Stimulated activated CD4-positive, alpha-beta T cell treated with anti-CD3 and anti-CD28 coated beads, Interleukin-4, amount 100 ng/mL, for 4 hours (primary cell): Measurements from ENCODE around the gene DDX3X.
"Not testable (repeated sequence)": the region's sequence is repeated elsewhere in the genome, so short reads cannot be mapped to it uniquely, and the experiment has no call there.

Source experiments
- DNase-seq, 2 experiments: peaks; one replicate each; pipeline ENCODE4 v3.0.0-alpha.2; 2020

Gene DDX3X

GRCh38 chrX:41332005-41332404 is 2.0 kb upstream of the DDX3X start:
- no peak for DNase-seq

GRCh38 chrX:41332408-41333002 is 1.5 kb upstream of the DDX3X start:
- peak in 1 of 2 experiments; percentile 18 for DNase-seq

GRCh38 chrX:41333003-41333743 is 789 bp upstream of the DDX3X start:
- peak; percentile 79 to 82 for DNase-seq

GRCh38 chrX:41334363-41335197 is 618 bp downstream of the DDX3X start:
- DNase-seq, result peak; percentile 63 to 70

GRCh38 chrX:41335198-41335957 is 1.4 kb downstream of the DDX3X start:
- DNase-seq, result no peak

- DNase-seq, result no peak
These were observed 2.0 kb downstream of the DDX3X start for GRCh38 chrX:41335958-41336331.

GRCh38 chrX:41336447-41336846 is 2.5 kb downstream of the DDX3X start:
- DNase-seq, result no peak

- no peak for DNase-seq
These were observed 3.2 kb downstream of the DDX3X start for GRCh38 chrX:41337140-41337539.

- DNase-seq, result no peak
These were observed 4.5 kb downstream of the DDX3X start for GRCh38 chrX:41338436-41338835.

GRCh38 chrX:41339148-41339547 is 5.2 kb downstream of the DDX3X start:
- DNase-seq, result no peak

GRCh38 chrX:41344053-41344452 is 10.1 kb downstream of the DDX3X start:
- no peak for DNase-seq

- DNase-seq, result no peak
These were observed 13.2 kb downstream of the DDX3X start for GRCh38 chrX:41347186-41347585.

GRCh38 chrX:41348551-41348950 is 14.6 kb downstream of the DDX3X start:
- DNase-seq, result no peak

- no peak for DNase-seq
These were observed 16.4 kb downstream of the DDX3X start for GRCh38 chrX:41350150-41350975.

GRCh38 chrX:41350976-41351569 is 17.1 kb downstream of the DDX3X start:
- no peak for DNase-seq

- DNase-seq, result no peak
These were observed 18.0 kb downstream of the DDX3X start for GRCh38 chrX:41351923-41352322.

- no peak for DNase-seq
These were observed 18.4 kb downstream of the DDX3X start for GRCh38 chrX:41352329-41352838.

GRCh38 chrX:41353985-41354384 is 20.0 kb downstream of the DDX3X start:
- no peak for DNase-seq

GRCh38 chrX:41369152-41369551 is 35.2 kb downstream of the DDX3X start:
- DNase-seq, result no peak

- not testable (repeated sequence) for DNase-seq
These were observed 37.6 kb downstream of the DDX3X start for GRCh38 chrX:41371575-41371974.

GRCh38 chrX:41373989-41374606 is 40.1 kb downstream of the DDX3X start:
- DNase-seq, result no peak
